H9 (cell line): ENCODE data around the gene ATP2A2. TPM values are rescaled to one million over a fixed set of nuclear protein-coding genes. Genes with fewer than 3 reads are reported as not detected.

ENCODE experiments used
- DNase-seq: peaks from one replicate; pipeline ENCODE4 v3.0.0-alpha.2; 2017
- H2AFZ ChIP-seq: one replicate; pipeline ENCODE4 v1.6.1; 2013; ENCODE audit warnings: mild to moderate bottlenecking, low read length, control low read depth, moderate library complexity
- H2AK5ac ChIP-seq: 2 replicates; pipeline ENCODE4 v1.6.1; 2013; ENCODE audit warnings: low read length, control low read depth, mixed read lengths; ENCODE audit not compliant: insufficient read length
- H2BK120ac ChIP-seq: one replicate; pipeline ENCODE4 v1.6.1; 2013; ENCODE audit warnings: low read depth, mild to moderate bottlenecking, low read length, control low read depth, inconsistent platforms; ENCODE audit not compliant: poor library complexity, severe bottlenecking
- H2BK12ac ChIP-seq: 2 replicates; pipeline ENCODE4 v1.6.1; 2013; ENCODE audit warnings: low read length, control low read depth, mixed read lengths, low read depth; ENCODE audit not compliant: insufficient read length
- H2BK15ac ChIP-seq: 2 replicates; pipeline ENCODE4 v1.6.1; 2013; ENCODE audit warnings: low read depth, low read length, control low read depth
- H2BK20ac ChIP-seq: one replicate; pipeline ENCODE4 v1.6.1; 2013; ENCODE audit warnings: low read depth, mild to moderate bottlenecking, low read length, control low read depth, inconsistent platforms; ENCODE audit not compliant: poor library complexity, severe bottlenecking
- H2BK5ac ChIP-seq: 2 replicates; pipeline ENCODE4 v1.6.1; 2013; ENCODE audit warnings: low read length, control low read depth, mixed read lengths; ENCODE audit not compliant: insufficient read length
- H3K14ac ChIP-seq: 2 replicates; pipeline ENCODE4 v1.6.1; 2013; ENCODE audit warnings: low read length, control low read depth; ENCODE audit not compliant: insufficient read depth
- H3K18ac ChIP-seq: 2 replicates; pipeline ENCODE4 v1.6.1; 2013; ENCODE audit warnings: low read depth, mild to moderate bottlenecking, mixed read lengths, low read length, control low read depth; ENCODE audit not compliant: insufficient read length
- H3K23ac ChIP-seq: 2 replicates; pipeline ENCODE4 v1.6.1; 2013; ENCODE audit warnings: low read length, control low read depth, mixed read lengths, low read depth; ENCODE audit not compliant: insufficient read length
- H3K23me2 ChIP-seq: 2 replicates; pipeline ENCODE4 v1.6.1; 2013; ENCODE audit warnings: low read depth, mild to moderate bottlenecking, mixed read lengths, low read length, control low read depth; ENCODE audit not compliant: insufficient read length, poor library complexity, severe bottlenecking
- H3K27ac ChIP-seq: 2 replicates; pipeline ENCODE4 v1.5.1; 2013; ENCODE audit warnings: low read length, control low read depth, mixed read lengths, low read depth; ENCODE audit not compliant: insufficient read length
- H3K27me3 ChIP-seq: 2 replicates; pipeline ENCODE4 v1.6.1; 2013; ENCODE audit warnings: low read length, control low read depth, inconsistent platforms; ENCODE audit not compliant: insufficient read depth
- H3K4ac ChIP-seq: 2 replicates; pipeline ENCODE4 v1.6.1; 2013; ENCODE audit warnings: low read depth, mild to moderate bottlenecking, control low read depth, inconsistent platforms, low read length, moderate library complexity
- H3K4me1 ChIP-seq: 2 replicates; pipeline ENCODE4 v1.6.1; 2013; ENCODE audit warnings: low read length, control low read depth, inconsistent platforms; ENCODE audit not compliant: insufficient read depth
- H3K4me2 ChIP-seq: 2 replicates; pipeline ENCODE4 v1.6.1; 2013; ENCODE audit warnings: low read length, control low read depth, mixed read lengths; ENCODE audit not compliant: insufficient read length, insufficient read depth
- H3K56ac ChIP-seq: 2 replicates; pipeline ENCODE4 v1.6.1; 2013; ENCODE audit warnings: low read depth, mild to moderate bottlenecking, mixed read lengths, low read length, control low read depth; ENCODE audit not compliant: insufficient read length
- H3K79me1 ChIP-seq: 2 replicates; pipeline ENCODE4 v1.6.1; 2013; ENCODE audit warnings: low read depth, mild to moderate bottlenecking, moderate library complexity, low read length, control low read depth, inconsistent platforms; ENCODE audit not compliant: insufficient read depth, poor library complexity, severe bottlenecking
- H3K79me2 ChIP-seq: 2 replicates; pipeline ENCODE4 v1.6.1; 2013; ENCODE audit warnings: low read length, control low read depth, inconsistent platforms; ENCODE audit not compliant: insufficient read depth
- H3K9ac ChIP-seq: 2 replicates; pipeline ENCODE4 v1.6.1; 2013; ENCODE audit warnings: low read length, control low read depth, mixed read lengths; ENCODE audit not compliant: insufficient read length; ENCODE audit errors: extremely low read depth
- H3K9me3 ChIP-seq: one replicate; pipeline ENCODE4 v1.6.1; 2013; ENCODE audit warnings: low read depth, low read length, inconsistent platforms; ENCODE audit not compliant: control insufficient read depth
- H3T11ph ChIP-seq: one replicate; pipeline ENCODE4 v1.6.1; 2013; ENCODE audit warnings: mild to moderate bottlenecking, low read length, control low read depth, inconsistent platforms
- H4K20me1 ChIP-seq: one replicate; pipeline ENCODE4 v1.6.1; 2013; ENCODE audit not compliant: control insufficient read depth, insufficient read length, insufficient read depth
- H4K5ac ChIP-seq: 2 replicates; pipeline ENCODE4 v1.6.1; 2013; ENCODE audit warnings: low read depth, mild to moderate bottlenecking, mixed read lengths, low read length, control low read depth; ENCODE audit not compliant: insufficient read length
- H4K8ac ChIP-seq: replicated peaks from 2 replicates; pipeline ENCODE4 v1.6.1; 2013; ENCODE audit warnings: low read length, control low read depth, mixed read lengths, low read depth; ENCODE audit not compliant: insufficient read length
- H4K91ac ChIP-seq: 2 replicates; pipeline ENCODE4 v1.6.1; 2013; ENCODE audit warnings: low read depth, mild to moderate bottlenecking, moderate library complexity, mixed read lengths, low read length, control low read depth; ENCODE audit not compliant: insufficient read length
- H3K27ac Mint-ChIP-seq, 3 experiments: 2 replicates in 2 of 3; 3 replicates in 1 of 3; pipeline ENCODE4 v1.8.0; 2020 to 2021; ENCODE audit warnings: mixed read lengths in 3 of 3, mild to moderate bottlenecking in 1 of 3, moderate library complexity in 1 of 3
- H3K27me3 Mint-ChIP-seq: 2 replicates; pipeline ENCODE4 v1.8.0; 2021; ENCODE audit warnings: low read depth, mild to moderate bottlenecking, moderate library complexity, mixed read lengths
- H3K36me3 Mint-ChIP-seq, 3 experiments: 2 replicates in 2 of 3; 3 replicates in 1 of 3; pipeline ENCODE4 v1.8.0; 2020 to 2021; ENCODE audit warnings: low read depth in 3 of 3, mixed read lengths in 3 of 3; ENCODE audit not compliant: insufficient read depth in 1 of 3
- H3K4me1 Mint-ChIP-seq, 2 experiments: 2 replicates each; pipeline ENCODE4 v1.8.0; 2020; ENCODE audit warnings: mixed read lengths in 2 of 2
- H3K4me3 Mint-ChIP-seq, 2 experiments: 2 replicates in 1 of 2; 3 replicates in 1 of 2; pipeline ENCODE4 v1.8.0; 2020 to 2021; ENCODE audit warnings: mild to moderate bottlenecking in 2 of 2, mixed read lengths in 2 of 2, moderate library complexity in 1 of 2
- H3K9me3 Mint-ChIP-seq, 2 experiments: 2 replicates in 1 of 2; 3 replicates in 1 of 2; pipeline ENCODE4 v1.8.0; 2020; ENCODE audit warnings: mild to moderate bottlenecking in 2 of 2, mixed read lengths in 2 of 2, moderate library complexity in 1 of 2
- WGBS: extraction: QIAGEN DNeasy Blood & Tissue Kit; methylation state at CpG from one replicate; pipeline ENCODE4 v1.1.7; 2013; ENCODE audit warnings: missing lambda C conversion rate, low lambda C conversion rate, mixed read lengths; ENCODE audit not compliant: insufficient read length; ENCODE audit errors: extremely low coverage; 5-methylcytosine and 5-hydroxymethylcytosine counted together
- total RNA-seq: library from RNA; stranded (reverse); gene quantifications from 2 replicates; pipeline ENCODE4 v1.2.1, GENCODE V29; 2021
- TF ChIP-seq, protein P1 (sequence below): fragments of 200-600 bp; sonication (generic); conservative IDR thresholded peaks from 3 replicates; pipeline ENCODE4 v1.8.0; 2021; ENCODE audit warnings: antibody characterized with exemption, mild to moderate bottlenecking

The ATP2A2 gene
- total RNA-seq, 1 experiment from 2014 or later: 257 TPM

DNA sequence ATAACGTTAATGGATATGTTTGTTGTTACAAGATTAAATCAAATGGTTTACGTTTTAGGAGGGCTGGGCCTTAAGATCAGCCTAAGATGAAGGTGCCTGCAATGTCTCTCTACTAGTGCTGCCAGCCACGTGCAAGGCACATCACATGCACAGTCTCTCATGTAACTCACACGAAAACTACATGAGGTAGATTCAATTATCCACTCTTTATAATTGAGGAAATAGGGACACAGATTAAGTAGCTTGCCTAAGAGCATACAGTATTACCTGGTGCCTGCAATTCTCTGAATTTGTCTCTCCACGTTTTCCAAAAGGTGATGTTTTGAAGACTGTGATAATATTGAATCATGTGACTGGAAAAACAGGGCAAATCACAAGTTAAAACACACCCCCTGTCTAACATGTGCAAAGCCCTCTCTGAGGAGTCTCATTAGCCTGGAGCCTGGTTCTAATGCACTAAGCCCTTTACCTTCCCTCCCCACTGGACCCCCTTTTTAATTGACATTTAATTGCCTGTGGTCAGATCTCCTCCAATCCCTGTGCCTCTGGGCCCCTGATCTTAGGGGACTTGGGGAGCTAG is 14.6 kb upstream of the ATP2A2 start:
- TF ChIP-seq, protein P1, sequence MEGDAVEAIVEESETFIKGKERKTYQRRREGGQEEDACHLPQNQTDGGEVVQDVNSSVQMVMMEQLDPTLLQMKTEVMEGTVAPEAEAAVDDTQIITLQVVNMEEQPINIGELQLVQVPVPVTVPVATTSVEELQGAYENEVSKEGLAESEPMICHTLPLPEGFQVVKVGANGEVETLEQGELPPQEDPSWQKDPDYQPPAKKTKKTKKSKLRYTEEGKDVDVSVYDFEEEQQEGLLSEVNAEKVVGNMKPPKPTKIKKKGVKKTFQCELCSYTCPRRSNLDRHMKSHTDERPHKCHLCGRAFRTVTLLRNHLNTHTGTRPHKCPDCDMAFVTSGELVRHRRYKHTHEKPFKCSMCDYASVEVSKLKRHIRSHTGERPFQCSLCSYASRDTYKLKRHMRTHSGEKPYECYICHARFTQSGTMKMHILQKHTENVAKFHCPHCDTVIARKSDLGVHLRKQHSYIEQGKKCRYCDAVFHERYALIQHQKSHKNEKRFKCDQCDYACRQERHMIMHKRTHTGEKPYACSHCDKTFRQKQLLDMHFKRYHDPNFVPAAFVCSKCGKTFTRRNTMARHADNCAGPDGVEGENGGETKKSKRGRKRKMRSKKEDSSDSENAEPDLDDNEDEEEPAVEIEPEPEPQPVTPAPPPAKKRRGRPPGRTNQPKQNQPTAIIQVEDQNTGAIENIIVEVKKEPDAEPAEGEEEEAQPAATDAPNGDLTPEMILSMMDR: no peak
- Histone ChIP-seq H2BK120ac (no peak overlapping the region), H3K4ac (no peak overlapping the region), H3K14ac (no peak overlapping the region), H4K91ac (no peak overlapping the region), H2AK5ac (no peak overlapping the region), H3K4me2 (no peak overlapping the region), H4K20me1 (no peaks in the 10 kb centered on the region), H3K4me1 (peaks cover 9% of the 10 kb centered on the region; the same call in 1 of the 2 replicates), H3K27ac (no peak overlapping the region), H2BK5ac (no peak overlapping the region), H3K9me3 (no peaks in the 10 kb centered on the region), H3T11ph (no peak overlapping the region), H4K8ac (no peak overlapping the region), H2AFZ (no peak overlapping the region), H3K27me3 (no peaks in the 10 kb centered on the region), H3K79me1 (no peaks in the 10 kb centered on the region), H3K79me2 (no peaks in the 10 kb centered on the region), H2BK15ac (no peak overlapping the region), H2BK20ac (no peak overlapping the region), H2BK12ac (no peak overlapping the region), H3K23ac (no peak overlapping the region), H3K18ac (no peak overlapping the region), H4K5ac (no peak overlapping the region), H3K23me2 (no peaks in the 10 kb centered on the region), H3K9ac (no peak overlapping the region), H3K56ac (no peak overlapping the region)
- no peaks in the 10 kb centered on the region for H3K9me3 Mint-ChIP-seq
- H3K27me3 Mint-ChIP-seq: no peaks in the 10 kb centered on the region
- peaks cover 36 to 39% of the 10 kb centered on the region in 2 experiments for H3K4me1 Mint-ChIP-seq
- no peak for DNase-seq
- no peak overlapping the region for H3K27ac Mint-ChIP-seq
- no peaks in the 10 kb centered on the region for H3K36me3 Mint-ChIP-seq
- WGBS: no CpG with 5 or more reads among the region's 5 CpGs
- H3K4me3 Mint-ChIP-seq: no peak overlapping the region
